Activated CD4-positive, alpha-beta memory T cell treated with anti-CD3 and anti-CD28 coated beads, Interleukin-2, amount 10 ng/mL, durations not matched to agents 7 days and 5 days (primary cell): ENCODE results near the gene CCDC117. TPM values are rescaled to one million over a fixed set of nuclear protein-coding genes. Genes with fewer than 3 reads are reported as not detected.
A peak's percentile ranks its signal among the peaks of the same experiment; 100 is the strongest.
"Not testable (repeated sequence)": the region's sequence is repeated elsewhere in the genome, so short reads cannot be mapped to it uniquely, and the experiment has no call there.

Source experiments
- CTCF ChIA-PET: fragments of 350-600 bp; sonication (Branson Sonifier 250); formaldehyde crosslinking; loops from one replicate; lab custom pipeline; 2021; ENCODE audit warnings: antibody characterized with exemption, inconsistent platforms; lab: Charles Lee
- POLR2A ChIA-PET: fragments of 350-600 bp; sonication (Branson Sonifier 250); formaldehyde crosslinking; loops from one replicate; lab custom pipeline; 2021; ENCODE audit warnings: antibody characterized with exemption; lab: Charles Lee
- DNase-seq: peaks from one replicate; pipeline ENCODE4 v3.0.0-alpha.2; 2020
- H3K27ac Mint-ChIP-seq: one replicate; pipeline ENCODE4 v1.8.0; 2021; ENCODE audit warnings: mild to moderate bottlenecking, mixed read lengths
- H3K27me3 Mint-ChIP-seq: one replicate; pipeline ENCODE4 v1.8.0; 2021; ENCODE audit warnings: mixed read lengths
- H3K36me3 Mint-ChIP-seq: one replicate; pipeline ENCODE4 v1.8.0; 2021; ENCODE audit warnings: low read depth, mixed read lengths
- H3K4me1 Mint-ChIP-seq: one replicate; pipeline ENCODE4 v1.8.0; 2021; ENCODE audit warnings: mixed read lengths
- H3K4me3 Mint-ChIP-seq: one replicate; pipeline ENCODE4 v1.8.0; 2021; ENCODE audit warnings: mild to moderate bottlenecking, mixed read lengths
- H3K9me3 Mint-ChIP-seq: one replicate; pipeline ENCODE4 v1.8.0; 2021; ENCODE audit warnings: mixed read lengths
- total RNA-seq, 2 experiments: library from RNA; stranded (reverse); gene quantifications; one replicate each; pipeline ENCODE4 v1.2.3, GENCODE V29; 2021

Gene CCDC117
- total RNA-seq, 2 experiments from 2014 or later, result 33.6 to 35.2 TPM

- no peak for DNase-seq
- peak overlapping the region; percentile 94 for H3K4me3 Mint-ChIP-seq
- H3K4me1 Mint-ChIP-seq, result peaks cover 51% of the 10 kb centered on the region
- H3K27me3 Mint-ChIP-seq, result no peaks in the 10 kb centered on the region
- peak overlapping the region; percentile 89 for H3K27ac Mint-ChIP-seq
- peaks cover 39% of the 10 kb centered on the region for H3K36me3 Mint-ChIP-seq
- no peaks in the 10 kb centered on the region for H3K9me3 Mint-ChIP-seq
- CTCF ChIA-PET, result interaction anchor here (0.8 kb wide), 1 partner anchor 31 kb away, joined by 3 read pairs; no protein-coding TSS in a partner anchor
- POLR2A ChIA-PET, result interaction anchor here (0.7 to 2.0 kb wide), 9 partner anchors 8 to 85 kb away, joined by 3 to 15 read pairs (median 4); partner anchors contain the start of genes CCDC117 and XBP1
These were observed 29.9 kb upstream of the CCDC117 start for GRCh38 chr22:28742562-28742962.

- Mint-ChIP-seq H3K4me1 (peaks cover 50% of the 10 kb centered on the region), H3K27ac (peak overlapping the region; percentile 48), H3K9me3 (no peaks in the 10 kb centered on the region), H3K27me3 (no peaks in the 10 kb centered on the region), H3K4me3 (peak overlapping the region; percentile 94), H3K36me3 (peaks cover 45% of the 10 kb centered on the region)
- POLR2A ChIA-PET, result interaction anchor here (1.1 to 2.0 kb wide), 4 partner anchors 29 to 84 kb away, joined by 3 to 15 read pairs (median 8); partner anchors contain the start of genes CCDC117 and XBP1
- CTCF ChIA-PET, result interaction anchor here (1.0 kb wide), 1 partner anchor 85 kb away, joined by 3 read pairs; no protein-coding TSS in a partner anchor
- DNase-seq, result no peak
These were observed 28.6 kb upstream of the CCDC117 start for GRCh38 chr22:28743852-28744251.

- no peaks in the 10 kb centered on the region for H3K9me3 Mint-ChIP-seq
- peaks cover 47% of the 10 kb centered on the region for H3K36me3 Mint-ChIP-seq
- no peak overlapping the region for H3K4me3 Mint-ChIP-seq
- H3K27ac Mint-ChIP-seq, result no peak overlapping the region
- H3K4me1 Mint-ChIP-seq, result peaks cover 16% of the 10 kb centered on the region
- ChIA-PET POLR2A (interaction anchor here (0.9 to 1.6 kb wide), 3 partner anchors 8 to 10 kb away, joined by 3 to 4 read pairs (median 3); partner anchors contain the start of gene CHEK2), CTCF (interaction anchor here (0.7 kb wide), 1 partner anchor 82 kb away, joined by 4 read pairs; no protein-coding TSS in a partner anchor)
- no peaks in the 10 kb centered on the region for H3K27me3 Mint-ChIP-seq
- no peak for DNase-seq
These were observed 22.0 kb upstream of the CCDC117 start for GRCh38 chr22:28750471-28750881.

- POLR2A ChIA-PET, H3K27me3 Mint-ChIP-seq, H3K27ac Mint-ChIP-seq, CTCF ChIA-PET, DNase-seq, H3K4me3 Mint-ChIP-seq, H3K4me1 Mint-ChIP-seq, H3K9me3 Mint-ChIP-seq: not testable (repeated sequence)
- peaks cover 22% of the 10 kb centered on the region for H3K36me3 Mint-ChIP-seq
These were observed 18.0 kb upstream of the CCDC117 start for GRCh38 chr22:28754512-28754911.

GRCh38 chr22:28759861-28760560, 12.5 kb upstream of the CCDC117 start:
- Mint-ChIP-seq H3K4me3 (no peak overlapping the region), H3K9me3 (no peaks in the 10 kb centered on the region), H3K36me3 (peaks cover 3% of the 10 kb centered on the region), H3K27ac (no peak overlapping the region), H3K27me3 (peaks cover 2% of the 10 kb centered on the region), H3K4me1 (peaks cover 7% of the 10 kb centered on the region)
- ChIA-PET CTCF (interaction anchor here (1.8 kb wide), 1 partner anchor 10 kb away, joined by 4 read pairs; no protein-coding TSS in a partner anchor), POLR2A (interaction anchor here (1.3 kb wide), 1 partner anchor 10 kb away, joined by 4 read pairs; no protein-coding TSS in a partner anchor)
- no peak for DNase-seq

GRCh38 chr22:28761449-28761755, 11.1 kb upstream of the CCDC117 start:
- peaks cover 3% of the 10 kb centered on the region for H3K36me3 Mint-ChIP-seq
- DNase-seq, result no peak
- POLR2A ChIA-PET, result interaction anchor here (1.1 to 1.3 kb wide), 2 partner anchors 11 to 12 kb away, joined by 4 read pairs; partner anchors contain the start of gene CCDC117
- CTCF ChIA-PET, result no interaction called here
- no peaks in the 10 kb centered on the region for H3K9me3 Mint-ChIP-seq
- no peak overlapping the region for H3K4me3 Mint-ChIP-seq
- peaks cover 2% of the 10 kb centered on the region for H3K27me3 Mint-ChIP-seq
- no peak overlapping the region for H3K27ac Mint-ChIP-seq
- peaks cover 7% of the 10 kb centered on the region for H3K4me1 Mint-ChIP-seq

GRCh38 chr22:28762000-28762399, 10.5 kb upstream of the CCDC117 start:
- H3K27me3 Mint-ChIP-seq, H3K9me3 Mint-ChIP-seq, POLR2A ChIA-PET, H3K4me3 Mint-ChIP-seq, CTCF ChIA-PET, H3K4me1 Mint-ChIP-seq, H3K36me3 Mint-ChIP-seq, DNase-seq, H3K27ac Mint-ChIP-seq: not testable (repeated sequence)

- CTCF ChIA-PET, result interaction anchor here (0.7 kb wide), 1 partner anchor 334 kb away, joined by 3 read pairs; no protein-coding TSS in a partner anchor
- Mint-ChIP-seq H3K4me1 (no peaks in the 10 kb centered on the region), H3K9me3 (peaks cover 6% of the 10 kb centered on the region), H3K36me3 (no peaks in the 10 kb centered on the region), H3K4me3 (no peak overlapping the region), H3K27me3 (peaks cover 3% of the 10 kb centered on the region), H3K27ac (no peak overlapping the region)
- POLR2A ChIA-PET, result interaction anchor here (1.0 kb wide), 1 partner anchor 24 kb away, joined by 3 read pairs; no protein-coding TSS in a partner anchor
- DNase-seq, result no peak
These were observed 5.9 kb upstream of the CCDC117 start for GRCh38 chr22:28766628-28767027.

GRCh38 chr22:28768701-28769393, 3.6 kb upstream of the CCDC117 start:
- ChIA-PET CTCF (interaction anchor here (0.6 kb wide), 1 partner anchor 10 kb away, joined by 3 read pairs; no protein-coding TSS in a partner anchor), POLR2A (no interaction called here)
- DNase-seq, result no peak
- H3K27ac Mint-ChIP-seq, result no peak overlapping the region
- H3K36me3 Mint-ChIP-seq, result peaks cover 6% of the 10 kb centered on the region
- peaks cover 10% of the 10 kb centered on the region for H3K4me1 Mint-ChIP-seq
- no peak overlapping the region for H3K4me3 Mint-ChIP-seq
- H3K27me3 Mint-ChIP-seq, result peaks cover 3% of the 10 kb centered on the region
- H3K9me3 Mint-ChIP-seq, result peaks cover 6% of the 10 kb centered on the region

GRCh38 chr22:28769394-28770085, 3.0 kb upstream of the CCDC117 start:
- DNase-seq, result no peak
- Mint-ChIP-seq H3K4me3 (no peak overlapping the region), H3K4me1 (peaks cover 13% of the 10 kb centered on the region), H3K9me3 (peaks cover 6% of the 10 kb centered on the region), H3K27ac (no peak overlapping the region), H3K27me3 (peaks cover 3% of the 10 kb centered on the region), H3K36me3 (peaks cover 9% of the 10 kb centered on the region)
- CTCF ChIA-PET, result interaction anchor here (1.6 kb wide), 1 partner anchor 10 kb away, joined by 4 read pairs; no protein-coding TSS in a partner anchor
- POLR2A ChIA-PET, result no interaction called here

GRCh38 chr22:28771195-28771791, 1.2 kb upstream of the CCDC117 start:
- DNase-seq, result no peak
- POLR2A ChIA-PET, result interaction anchor here (2.4 to 2.6 kb wide), 2 partner anchors 28 to 41 kb away, joined by 13 to 15 read pairs; no protein-coding TSS in a partner anchor
- Mint-ChIP-seq H3K27ac (no peak overlapping the region), H3K4me3 (no peak overlapping the region), H3K36me3 (peaks cover 26% of the 10 kb centered on the region), H3K9me3 (peaks cover 6% of the 10 kb centered on the region), H3K27me3 (peaks cover 3% of the 10 kb centered on the region), H3K4me1 (peaks cover 24% of the 10 kb centered on the region)
- CTCF ChIA-PET, result interaction anchor here (1.6 to 2.2 kb wide), 2 partner anchors 11 to 26 kb away, joined by 4 to 6 read pairs; no protein-coding TSS in a partner anchor

GRCh38 chr22:28773461-28773867, 969 bp downstream of the CCDC117 start:
- ChIA-PET POLR2A (interaction anchor here (0.8 to 3.3 kb wide), 11 partner anchors 13 to 56 kb away, joined by 3 to 93 read pairs (median 10); partner anchors contain the start of genes CHEK2, HSCB and XBP1), CTCF (interaction anchor here (1.0 to 2.4 kb wide), 8 partner anchors 17 to 854 kb away, joined by 3 to 10 read pairs (median 4); partner anchors contain the start of gene PITPNB)
- H3K9me3 Mint-ChIP-seq, result peaks cover 6% of the 10 kb centered on the region
- peak overlapping the region; percentile 97 for H3K27ac Mint-ChIP-seq
- H3K4me3 Mint-ChIP-seq, result peak overlapping the region; percentile 96
- DNase-seq, result no peak
- H3K4me1 Mint-ChIP-seq, result peaks cover 24% of the 10 kb centered on the region
- peaks cover 36% of the 10 kb centered on the region for H3K36me3 Mint-ChIP-seq
- peaks cover 3% of the 10 kb centered on the region for H3K27me3 Mint-ChIP-seq
